ENCODE results near the gene KCNB1. TPM values are rescaled to one million over a fixed set of nuclear protein-coding genes. Genes with fewer than 3 reads are reported as not detected.

KCNB1 gene
- total RNA-seq, 1 donor from 2014 or later = 0.98 TPM

DNA sequence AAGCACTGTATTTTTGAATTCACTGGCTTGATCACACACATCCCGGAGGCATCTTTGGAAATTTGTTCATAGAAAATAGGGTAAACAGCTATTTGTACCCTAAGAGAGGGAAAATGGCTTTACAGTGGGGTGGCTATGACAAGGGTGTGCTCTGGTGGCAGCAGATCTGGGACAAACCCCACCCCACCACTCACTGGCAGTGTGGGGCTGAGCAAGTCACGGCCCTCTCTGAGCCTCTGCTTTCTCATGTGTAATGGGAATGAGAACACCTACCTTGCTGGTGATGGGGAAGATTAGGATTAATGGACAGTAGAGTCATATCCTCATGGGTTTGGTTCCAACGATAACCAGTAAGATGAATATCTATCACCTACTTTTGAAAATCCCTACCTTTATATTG lies 78.0 kb downstream of the KCNB1 start:
- DNase-seq (ENCODE audit: low spot score, unreplicated experiment) = no peak
- TF ChIP-seq, protein P1, sequence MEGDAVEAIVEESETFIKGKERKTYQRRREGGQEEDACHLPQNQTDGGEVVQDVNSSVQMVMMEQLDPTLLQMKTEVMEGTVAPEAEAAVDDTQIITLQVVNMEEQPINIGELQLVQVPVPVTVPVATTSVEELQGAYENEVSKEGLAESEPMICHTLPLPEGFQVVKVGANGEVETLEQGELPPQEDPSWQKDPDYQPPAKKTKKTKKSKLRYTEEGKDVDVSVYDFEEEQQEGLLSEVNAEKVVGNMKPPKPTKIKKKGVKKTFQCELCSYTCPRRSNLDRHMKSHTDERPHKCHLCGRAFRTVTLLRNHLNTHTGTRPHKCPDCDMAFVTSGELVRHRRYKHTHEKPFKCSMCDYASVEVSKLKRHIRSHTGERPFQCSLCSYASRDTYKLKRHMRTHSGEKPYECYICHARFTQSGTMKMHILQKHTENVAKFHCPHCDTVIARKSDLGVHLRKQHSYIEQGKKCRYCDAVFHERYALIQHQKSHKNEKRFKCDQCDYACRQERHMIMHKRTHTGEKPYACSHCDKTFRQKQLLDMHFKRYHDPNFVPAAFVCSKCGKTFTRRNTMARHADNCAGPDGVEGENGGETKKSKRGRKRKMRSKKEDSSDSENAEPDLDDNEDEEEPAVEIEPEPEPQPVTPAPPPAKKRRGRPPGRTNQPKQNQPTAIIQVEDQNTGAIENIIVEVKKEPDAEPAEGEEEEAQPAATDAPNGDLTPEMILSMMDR (IDR thresholded peaks at IDR 0.05; ENCODE audit: unreplicated experiment) = no peak
- Mint-ChIP-seq H3K4me3 (ENCODE audit: low read depth) (no peak overlapping the region), H3K4me1 (ENCODE audit: low read depth) (peaks cover 5% of the 10 kb centered on the region), H3K36me3 (ENCODE audit: insufficient read depth) (peaks cover 2% of the 10 kb centered on the region), H3K9me3 (ENCODE audit: low read depth) (peaks cover 4% of the 10 kb centered on the region), H3K27me3 (peaks cover 9% of the 10 kb centered on the region), H3K27ac (no peak overlapping the region)

DNA sequence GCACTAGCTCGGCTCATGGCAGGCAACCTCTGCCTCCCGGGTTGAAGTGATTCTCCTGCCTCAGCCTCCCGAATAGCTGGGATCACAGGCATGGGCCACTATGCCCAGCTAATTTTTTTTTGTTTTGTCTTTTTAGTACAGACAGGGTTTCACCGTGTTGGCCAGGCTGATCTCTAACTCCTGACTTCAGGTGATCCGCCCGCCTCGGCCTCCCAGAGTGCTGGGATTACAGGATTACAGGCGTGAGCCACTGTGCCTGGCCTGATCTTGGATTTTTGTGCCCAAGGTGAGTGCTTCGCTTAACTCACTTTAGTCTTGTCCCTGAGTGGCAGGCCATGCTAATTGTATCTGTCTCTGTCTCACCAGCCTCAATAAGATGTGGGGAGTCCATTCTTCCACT lies 78.6 kb downstream of the KCNB1 start:
- peaks cover 2% of the 10 kb centered on the region for H3K36me3 Mint-ChIP-seq (ENCODE audit: insufficient read depth)
- H3K27ac Mint-ChIP-seq = no peak overlapping the region
- peaks cover 6% of the 10 kb centered on the region for H3K27me3 Mint-ChIP-seq
- TF ChIP-seq, protein P1 (IDR thresholded peaks at IDR 0.05; ENCODE audit: unreplicated experiment) = no peak
- peaks cover 5% of the 10 kb centered on the region for H3K4me1 Mint-ChIP-seq (ENCODE audit: low read depth)
- no peak for DNase-seq (ENCODE audit: low spot score, unreplicated experiment)
- H3K4me3 Mint-ChIP-seq (ENCODE audit: low read depth) = no peak overlapping the region
- H3K9me3 Mint-ChIP-seq (ENCODE audit: low read depth) = peaks cover 4% of the 10 kb centered on the region

DNA sequence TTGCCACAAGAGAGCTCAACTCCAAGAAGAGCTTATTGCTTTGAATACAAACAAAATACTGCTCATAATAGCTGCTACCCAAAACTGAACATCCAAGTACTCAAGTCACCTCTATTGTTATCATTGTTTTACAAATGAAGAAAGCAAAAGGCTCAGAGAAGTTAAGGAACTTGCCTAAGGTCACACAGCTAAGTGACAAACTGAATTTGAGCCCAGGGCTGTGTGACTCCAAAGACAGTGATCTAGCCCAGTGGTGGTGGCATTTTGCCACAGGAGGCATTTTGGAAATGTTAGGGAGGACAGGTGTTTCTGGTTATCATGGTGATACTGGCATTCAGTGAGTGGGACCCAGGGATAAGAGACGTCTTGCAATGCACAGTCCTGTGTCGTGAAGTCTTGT lies 79.5 kb downstream of the KCNB1 start:
- DNase-seq (ENCODE audit: low spot score, unreplicated experiment) = no peak
- Mint-ChIP-seq H3K4me3 (ENCODE audit: low read depth) (no peak overlapping the region), H3K36me3 (ENCODE audit: insufficient read depth) (peaks cover 2% of the 10 kb centered on the region), H3K27ac (no peak overlapping the region), H3K9me3 (ENCODE audit: low read depth) (peaks cover 4% of the 10 kb centered on the region), H3K4me1 (ENCODE audit: low read depth) (peaks cover 5% of the 10 kb centered on the region), H3K27me3 (peaks cover 6% of the 10 kb centered on the region)
- TF ChIP-seq, protein P1 (IDR thresholded peaks at IDR 0.05; ENCODE audit: unreplicated experiment) = no peak

DNA sequence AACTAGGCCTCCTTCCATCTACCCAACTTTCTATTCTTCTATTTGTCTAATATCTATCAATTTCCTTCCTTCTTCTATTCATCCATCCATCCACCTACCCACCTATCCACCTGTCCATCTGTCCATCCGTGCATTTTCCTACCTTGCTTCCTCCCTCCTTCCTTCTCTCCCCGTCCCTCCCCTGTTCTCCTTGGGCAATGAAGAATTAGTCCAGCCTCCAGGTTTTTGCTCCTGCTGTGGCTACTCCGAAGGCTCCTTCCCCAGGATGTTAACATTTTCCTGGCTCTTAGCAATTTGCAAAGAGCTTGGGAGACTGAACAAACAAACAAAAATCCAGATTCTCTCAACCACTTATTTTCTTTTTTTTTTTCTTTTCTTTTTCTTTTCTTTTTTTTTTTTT lies 81.6 kb downstream of the KCNB1 start:
- H3K27ac Mint-ChIP-seq = no peak overlapping the region
- H3K36me3 Mint-ChIP-seq (ENCODE audit: insufficient read depth) = peaks cover 2% of the 10 kb centered on the region
- TF ChIP-seq, protein P1 (IDR thresholded peaks at IDR 0.05; ENCODE audit: unreplicated experiment) = no peak
- no peak overlapping the region for H3K4me3 Mint-ChIP-seq (ENCODE audit: low read depth)
- H3K9me3 Mint-ChIP-seq (ENCODE audit: low read depth) = peaks cover 4% of the 10 kb centered on the region
- peaks cover 5% of the 10 kb centered on the region for H3K4me1 Mint-ChIP-seq (ENCODE audit: low read depth)
- peaks cover 6% of the 10 kb centered on the region for H3K27me3 Mint-ChIP-seq
- no peak for DNase-seq (ENCODE audit: low spot score, unreplicated experiment)

DNA sequence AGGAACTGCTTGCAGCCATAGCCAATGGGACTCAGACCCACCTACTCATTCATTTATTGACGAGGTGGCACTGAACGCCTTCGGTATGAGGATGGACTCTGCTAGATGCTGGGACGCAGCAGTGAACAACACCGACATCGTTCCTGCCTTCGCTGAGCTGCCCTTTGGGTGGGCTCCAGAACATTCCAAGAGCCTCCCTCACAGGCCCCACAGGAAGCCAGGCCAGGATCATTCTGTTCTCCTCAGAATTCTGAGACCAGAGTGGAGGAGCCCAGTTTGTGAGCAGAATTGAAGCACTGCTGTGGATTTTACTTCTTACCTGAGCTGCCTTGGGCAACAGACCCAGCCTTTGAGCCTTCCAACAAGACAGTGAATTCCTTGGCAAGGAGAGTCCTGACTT lies 82.1 kb downstream of the KCNB1 start:
- no peak for DNase-seq (ENCODE audit: low spot score, unreplicated experiment)
- TF ChIP-seq, protein P1 (IDR thresholded peaks at IDR 0.05; ENCODE audit: unreplicated experiment) = no peak
- H3K9me3 Mint-ChIP-seq (ENCODE audit: low read depth) = peaks cover 4% of the 10 kb centered on the region
- H3K36me3 Mint-ChIP-seq (ENCODE audit: insufficient read depth) = peaks cover 2% of the 10 kb centered on the region
- H3K4me1 Mint-ChIP-seq (ENCODE audit: low read depth) = peaks cover 5% of the 10 kb centered on the region
- peaks cover 6% of the 10 kb centered on the region for H3K27me3 Mint-ChIP-seq
- H3K27ac Mint-ChIP-seq = no peak overlapping the region
- no peak overlapping the region for H3K4me3 Mint-ChIP-seq (ENCODE audit: low read depth)

Data from progenitor cell of endocrine pancreas (in vitro differentiated cells).